HG03060 (cell line): ENCODE data around the gene LRRC8B.
"Not testable (repeated sequence)": the region's sequence is repeated elsewhere in the genome, so short reads cannot be mapped to it uniquely, and the experiment has no call there.

ENCODE experiments used
- ATAC-seq: cut with Tn5 transposase; IDR thresholded peaks from one replicate; pipeline ENCODE4 v1.9.1; 2021; ENCODE audit warnings: low read depth, moderate number of reproducible peaks; ENCODE audit not compliant: unreplicated experiment

LRRC8B gene

DNA sequence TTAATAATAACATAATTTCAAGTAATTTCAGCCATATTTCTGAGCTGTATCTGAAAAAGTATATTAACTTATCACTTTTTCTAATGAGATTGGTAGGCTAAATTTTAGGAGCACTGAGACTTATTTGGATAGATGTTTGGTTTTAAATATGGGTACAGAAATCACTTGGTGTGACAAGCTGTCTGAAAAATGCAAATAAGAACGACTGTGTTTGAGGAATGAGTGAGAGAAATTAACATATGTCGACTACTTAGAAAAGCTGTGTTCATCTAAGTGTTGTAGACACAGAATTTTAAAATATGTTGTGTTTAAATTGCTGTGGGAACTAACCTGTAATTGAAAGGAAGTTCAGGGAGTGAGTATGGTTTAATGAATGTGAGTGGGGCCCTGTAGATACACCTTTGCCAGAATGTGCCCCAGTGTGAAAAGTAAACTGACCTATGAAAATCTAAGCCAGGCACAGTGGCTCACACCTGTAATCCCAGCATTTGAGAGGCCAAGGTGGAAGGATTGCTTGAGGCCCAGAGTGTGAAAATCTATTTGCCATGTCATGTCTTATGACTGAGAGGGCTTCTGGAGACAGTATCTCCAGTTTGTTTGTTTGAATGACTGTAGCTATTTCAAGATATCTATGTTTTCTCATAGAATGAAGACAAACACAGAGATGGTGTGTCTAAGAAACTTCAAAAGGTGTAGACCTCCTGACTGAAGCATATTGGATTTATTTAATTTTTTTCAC, 54.5 kb downstream of the LRRC8B start:
- ATAC-seq = no peak

GRCh38 chr1:89580036-89580435, 55.4 kb downstream of the LRRC8B start:
- no peak for ATAC-seq

DNA sequence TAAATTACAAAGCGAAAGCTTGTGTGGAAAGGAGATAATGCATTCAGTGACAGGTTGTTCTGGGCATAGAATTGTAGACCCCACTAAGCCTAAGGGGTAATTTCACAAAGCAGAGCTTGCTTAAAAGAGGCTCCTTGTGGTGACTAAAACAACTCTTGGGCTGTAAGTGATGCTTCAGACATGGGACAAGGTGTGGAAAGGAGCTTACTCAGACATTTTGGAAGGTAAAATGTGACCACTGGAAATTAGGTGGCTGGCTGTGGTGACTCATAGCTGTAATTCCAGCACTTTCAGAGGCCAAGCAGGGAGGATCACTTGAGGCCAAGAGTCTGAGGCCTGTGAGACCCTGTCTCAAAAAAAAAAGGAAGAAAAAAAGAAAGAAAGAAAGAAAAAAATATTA, 57.2 kb downstream of the LRRC8B start:
- no peak for ATAC-seq

GRCh38 chr1:89582571-89582970, 57.9 kb downstream of the LRRC8B start:
- no peak for ATAC-seq

GRCh38 chr1:89584211-89584610, 59.6 kb downstream of the LRRC8B start:
- ATAC-seq = no peak

DNA sequence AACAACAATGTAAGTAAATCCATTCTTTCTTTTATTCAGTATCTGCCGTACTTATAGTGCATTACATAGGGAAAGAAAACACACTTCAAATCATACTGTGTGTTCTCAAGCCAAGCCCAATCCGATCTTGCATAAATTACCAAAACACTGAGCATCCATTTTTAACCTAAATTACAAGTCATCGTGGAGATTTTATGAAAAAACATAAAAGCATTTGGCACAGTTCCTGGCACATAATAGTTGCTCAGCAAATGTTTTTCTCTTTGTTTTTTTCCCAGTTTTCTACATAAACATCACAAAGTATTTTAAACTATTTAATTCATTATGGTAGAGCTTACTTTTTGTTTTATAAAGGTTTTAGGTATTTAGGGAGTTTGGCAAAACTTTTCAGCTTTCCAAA, 60.2 kb downstream of the LRRC8B start:
- ATAC-seq = no peak

- ATAC-seq = no peak
These were observed 63.1 kb downstream of the LRRC8B start for GRCh38 chr1:89587729-89588161.

DNA sequence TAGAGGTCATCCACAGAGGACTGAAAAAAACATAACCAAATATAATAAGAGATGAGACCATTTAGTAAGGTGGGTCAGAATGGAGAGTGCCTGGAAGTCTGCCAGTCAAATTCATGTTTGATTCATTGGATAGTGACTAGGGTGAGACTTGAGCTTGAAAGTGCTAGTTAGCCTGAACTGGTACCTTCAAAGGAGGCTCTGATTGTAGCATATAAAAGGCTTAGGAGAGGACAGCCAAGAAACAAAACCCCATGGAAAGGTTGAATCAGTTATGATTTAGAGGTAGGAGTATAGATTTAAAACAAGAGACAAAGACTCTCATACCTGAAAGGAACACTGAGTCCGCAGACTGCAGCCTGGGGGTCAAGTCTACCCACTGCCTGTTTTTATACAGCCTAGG, 63.9 kb downstream of the LRRC8B start:
- no peak for ATAC-seq

DNA sequence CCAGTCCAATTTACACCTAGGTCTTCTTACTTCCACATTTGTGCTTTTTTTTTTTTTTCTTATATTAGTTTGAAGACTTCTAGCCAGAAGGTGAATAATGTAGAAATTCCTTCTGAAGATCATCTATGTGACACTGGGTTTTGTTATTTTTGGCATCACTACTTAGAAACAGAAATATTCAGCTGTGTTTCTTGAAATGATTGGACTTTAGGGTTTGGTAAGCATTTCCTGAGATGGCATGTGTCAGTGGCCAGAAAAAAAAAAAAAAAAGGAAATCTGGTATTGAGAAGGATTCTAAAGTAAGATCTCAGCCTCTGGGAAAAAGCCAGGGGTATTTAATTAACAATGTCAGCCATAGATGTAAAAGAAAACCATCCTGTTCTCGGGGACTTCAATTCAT, 64.9 kb downstream of the LRRC8B start:
- ATAC-seq = no peak

DNA sequence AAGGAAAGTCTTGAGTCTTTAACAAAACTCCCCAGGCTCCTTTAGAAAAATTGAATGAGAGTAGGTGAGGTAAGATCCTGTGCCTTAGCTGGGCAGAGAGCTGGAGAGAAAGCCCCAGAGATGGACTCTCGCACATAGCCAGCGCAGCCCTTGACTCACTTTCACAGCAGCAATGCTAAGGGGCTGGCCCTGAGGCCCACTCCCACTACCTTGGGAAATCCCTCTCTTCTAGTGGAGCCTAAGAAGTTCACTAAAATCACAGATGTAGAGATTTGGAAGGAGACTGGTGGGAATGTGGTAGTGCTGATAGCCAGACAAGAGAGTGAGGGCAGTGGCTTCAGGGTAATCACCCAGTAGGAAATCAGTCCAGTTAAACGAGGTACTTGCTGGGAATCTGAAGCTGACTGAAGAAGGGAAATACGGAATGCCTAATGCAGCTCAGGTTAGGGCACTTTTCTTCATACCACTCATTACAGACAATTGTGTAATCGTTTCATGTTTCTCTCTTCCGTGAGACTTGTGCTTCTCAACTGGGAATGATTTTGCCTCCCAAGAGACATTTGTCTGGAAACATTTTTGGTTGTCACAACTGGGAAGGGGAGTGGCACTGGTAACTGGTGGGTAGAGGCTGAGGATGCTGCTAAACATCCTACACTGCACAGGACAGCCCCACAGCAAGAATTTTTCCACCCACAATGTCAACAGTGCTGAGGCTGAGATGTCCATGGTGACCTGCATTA, 65.9 kb downstream of the LRRC8B start:
- no peak for ATAC-seq

DNA sequence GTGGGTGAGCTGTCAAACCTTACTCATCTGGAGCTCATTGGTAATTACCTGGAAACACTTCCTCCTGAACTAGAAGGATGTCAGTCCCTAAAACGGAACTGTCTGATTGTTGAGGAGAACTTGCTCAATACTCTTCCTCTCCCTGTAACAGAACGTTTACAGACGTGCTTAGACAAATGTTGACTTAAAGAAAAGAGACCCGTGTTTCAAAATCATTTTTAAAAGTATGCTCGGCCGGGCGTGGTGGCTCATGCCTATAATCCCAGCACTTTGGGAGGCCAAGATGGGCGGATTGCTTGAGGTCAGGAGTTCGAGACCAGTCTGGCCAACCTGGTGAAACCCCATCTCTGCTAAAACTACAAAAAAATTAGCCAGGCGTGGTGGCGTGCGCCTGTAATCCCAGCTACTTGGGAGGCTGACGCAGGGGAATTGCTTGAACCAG, 68.3 kb downstream of the LRRC8B start:
- not testable (repeated sequence) for ATAC-seq

- no peak for ATAC-seq
These were observed 69.6 kb downstream of the LRRC8B start for GRCh38 chr1:89594096-89594740.

- ATAC-seq = no peak
These were observed 72.1 kb downstream of the LRRC8B start for GRCh38 chr1:89596698-89597097.

DNA sequence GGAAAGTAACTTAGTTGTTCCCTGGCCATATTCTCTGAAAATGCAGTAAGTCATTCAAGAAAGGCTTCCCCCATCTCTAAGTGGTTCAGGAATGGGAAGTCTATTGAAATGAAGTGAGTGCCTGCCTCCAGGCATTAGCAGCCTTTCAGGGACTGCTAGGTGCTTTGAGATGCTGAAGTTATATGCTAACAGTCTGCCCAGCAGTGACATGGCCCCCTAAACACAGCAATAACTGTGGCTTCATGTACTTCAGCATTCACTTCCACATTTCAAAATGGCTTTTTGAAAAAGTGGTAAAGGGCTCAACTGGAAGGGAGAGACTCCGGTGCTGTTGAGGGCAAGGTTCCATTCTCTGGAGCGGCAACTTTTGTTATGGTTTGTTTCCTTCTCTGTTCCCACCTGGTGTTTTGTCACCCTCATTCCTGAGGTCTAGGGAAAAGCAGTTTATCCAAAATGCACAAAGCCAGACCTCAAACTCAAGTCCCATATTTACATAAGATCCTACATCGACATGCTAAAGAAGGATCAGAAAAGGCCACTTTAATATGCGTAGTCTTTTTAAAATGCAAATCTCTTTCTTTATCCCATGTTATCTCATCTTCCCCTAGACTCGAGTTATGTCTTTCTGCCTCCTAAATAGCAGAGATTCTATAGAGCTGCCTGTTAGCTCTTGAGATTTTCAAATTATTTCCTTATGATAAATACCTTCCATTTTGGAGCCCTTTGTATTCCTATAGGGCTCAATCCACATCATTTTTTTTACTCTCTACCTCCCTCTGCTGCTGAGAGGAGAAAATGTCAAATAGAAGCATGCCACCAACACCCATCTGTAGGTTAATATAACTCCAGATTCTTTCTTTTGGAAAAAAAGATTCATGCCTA, 74.1 kb downstream of the LRRC8B start:
- peak; percentile 50 for ATAC-seq

DNA sequence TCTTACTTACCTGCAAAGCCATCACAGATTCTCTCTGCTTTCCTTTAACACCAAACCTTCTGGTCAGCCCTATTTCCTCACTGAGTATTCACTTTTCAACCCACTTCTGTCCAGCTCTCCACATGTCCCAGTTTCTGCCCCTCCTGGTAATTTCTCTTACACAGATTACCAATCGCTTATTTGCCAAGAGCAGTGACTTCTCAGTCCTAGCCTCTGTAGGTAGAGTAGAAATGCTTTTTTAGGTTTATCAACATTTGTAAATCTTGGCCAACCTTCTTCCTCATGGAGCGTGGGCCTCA, 74.7 kb downstream of the LRRC8B start:
- no peak for ATAC-seq

- no peak for ATAC-seq
These were observed 76.0 kb downstream of the LRRC8B start for GRCh38 chr1:89600451-89601224.

DNA sequence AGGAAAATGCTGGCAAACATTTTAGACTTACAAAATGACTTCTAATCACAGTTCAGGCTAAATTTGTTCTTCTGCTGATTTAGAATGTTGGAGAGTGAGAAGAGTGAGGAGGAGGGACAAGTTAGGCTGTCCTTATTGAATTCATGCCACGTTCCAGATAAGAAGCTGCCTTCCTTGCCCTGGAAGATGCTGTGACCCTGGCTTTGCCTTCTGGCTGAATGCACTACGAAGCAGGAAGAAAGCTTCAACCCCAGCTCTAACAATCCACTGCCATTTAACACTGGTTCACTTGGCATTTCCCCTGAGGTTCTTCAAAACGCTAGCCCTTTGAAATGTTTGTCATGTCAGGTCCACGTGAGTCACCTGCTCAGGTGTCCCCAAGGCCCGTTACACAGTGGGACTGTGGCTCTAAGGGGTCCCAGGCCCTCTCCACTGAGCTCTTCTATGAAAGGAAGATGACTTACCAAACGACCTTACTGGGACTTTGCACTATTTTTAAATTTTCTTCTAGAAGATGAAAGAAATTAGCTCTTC, 78.3 kb downstream of the LRRC8B start:
- no peak for ATAC-seq

- no peak for ATAC-seq
These were observed 79.2 kb downstream of the LRRC8B start for GRCh38 chr1:89603651-89604413.

- no peak for ATAC-seq
These were observed 79.7 kb downstream of the LRRC8B start for GRCh38 chr1:89604414-89604735.
